Neutrophil (primary cell): Measurements from ENCODE around the gene ERC2.
"Not testable (repeated sequence)": the region's sequence is repeated elsewhere in the genome, so short reads cannot be mapped to it uniquely, and the experiment has no call there.

Experiments
- H3K27ac ChIP-seq: fragments of 200-600 bp; sonication (generic); 2 replicates; pipeline ENCODE4 v1.5.1; 2016; ENCODE audit warnings: mild to moderate bottlenecking, moderate library complexity
- H3K27me3 ChIP-seq: fragments of 200-600 bp; sonication (generic); 2 replicates; pipeline ENCODE4 v1.6.0; 2016; ENCODE audit warnings: mild to moderate bottlenecking
- H3K36me3 ChIP-seq: fragments of 200-600 bp; sonication (generic); 2 replicates; pipeline ENCODE4 v1.5.1; 2017
- H3K4me1 ChIP-seq, 2 experiments: fragments of 200-600 bp in 1 of 2; sonication (generic) in 1 of 2; 1 replicate in 1 of 2; 2 replicates in 1 of 2; pipeline versions ENCODE4 v1.5.1 to v1.6.1; 2013 to 2016; ENCODE audit warnings: low read depth in 1 of 2, low read length in 1 of 2, mild to moderate bottlenecking in 1 of 2, moderate library complexity in 1 of 2; ENCODE audit not compliant: control insufficient read depth in 1 of 2, insufficient read depth in 1 of 2
- H3K4me3 ChIP-seq, 2 experiments: fragments of 200-600 bp in 1 of 2; sonication (generic) in 1 of 2; 1 replicate in 1 of 2; 2 replicates in 1 of 2; pipeline ENCODE4 v1.5.1; 2013 to 2016; ENCODE audit warnings: low read depth in 1 of 2, low read length in 1 of 2, mild to moderate bottlenecking in 1 of 2, moderate library complexity in 1 of 2
- H3K9me3 ChIP-seq: fragments of 200-600 bp; sonication (generic); 2 replicates; pipeline ENCODE4 v1.5.1; 2016
- CTCF ChIP-seq: fragments of 200-600 bp; sonication (generic); IDR thresholded peaks from 2 replicates; pipeline ENCODE4 v1.5.1; 2016; ENCODE audit warnings: antibody characterized with exemption

ERC2 gene

GRCh38 chr3:56042326-56042951, 425.8 kb downstream of the ERC2 start:
- Histone ChIP-seq H3K4me1 (no peaks in the 10 kb centered on the region), H3K9me3 (no peaks in the 10 kb centered on the region), H3K36me3 (no peaks in the 10 kb centered on the region), H3K4me3 (no peak overlapping the region), H3K27me3 (no peaks in the 10 kb centered on the region), H3K27ac (no peak overlapping the region)
- no peak for TF ChIP-seq CTCF

GRCh38 chr3:56025326-56025725, 442.9 kb downstream of the ERC2 start:
- H3K36me3 ChIP-seq, result no peaks in the 10 kb centered on the region
- H3K9me3 ChIP-seq, result no peaks in the 10 kb centered on the region
- H3K27ac ChIP-seq, result no peak overlapping the region
- H3K27me3 ChIP-seq, result no peaks in the 10 kb centered on the region
- no peak for TF ChIP-seq CTCF
- H3K4me3 ChIP-seq, result no peak overlapping the region
- H3K4me1 ChIP-seq, result no peaks in the 10 kb centered on the region

- Histone ChIP-seq H3K27ac (no peak overlapping the region), H3K4me3 (no peak overlapping the region), H3K27me3 (no peaks in the 10 kb centered on the region), H3K4me1 (no peaks in the 10 kb centered on the region), H3K9me3 (no peaks in the 10 kb centered on the region), H3K36me3 (no peaks in the 10 kb centered on the region)
- TF ChIP-seq CTCF, result no peak
Measured at GRCh38 chr3:56023546-56023945, 444.7 kb downstream of the ERC2 start.

GRCh38 chr3:56022619-56023018, 445.6 kb downstream of the ERC2 start:
- H3K27me3 ChIP-seq, result no peaks in the 10 kb centered on the region
- no peak for TF ChIP-seq CTCF
- H3K9me3 ChIP-seq, result no peaks in the 10 kb centered on the region
- no peak overlapping the region for H3K27ac ChIP-seq
- no peaks in the 10 kb centered on the region for H3K36me3 ChIP-seq
- H3K4me3 ChIP-seq, result no peak overlapping the region
- no peaks in the 10 kb centered on the region for H3K4me1 ChIP-seq

GRCh38 chr3:56019490-56020146, 448.6 kb downstream of the ERC2 start:
- no peaks in the 10 kb centered on the region for H3K36me3 ChIP-seq
- H3K27me3 ChIP-seq, result no peaks in the 10 kb centered on the region
- H3K27ac ChIP-seq, result no peak overlapping the region
- no peak overlapping the region for H3K4me3 ChIP-seq
- no peak for TF ChIP-seq CTCF
- H3K9me3 ChIP-seq, result no peaks in the 10 kb centered on the region
- H3K4me1 ChIP-seq, result no peaks in the 10 kb centered on the region

GRCh38 chr3:56015374-56015773, 452.9 kb downstream of the ERC2 start:
- not testable (repeated sequence) for H3K4me1 ChIP-seq, H3K9me3 ChIP-seq, H3K27ac ChIP-seq, H3K4me3 ChIP-seq, H3K36me3 ChIP-seq, H3K27me3 ChIP-seq
